Bronchial epithelial cell (primary cell): Measurements from ENCODE around the gene SLC5A1. TPM values are rescaled to one million over a fixed set of nuclear protein-coding genes. Genes with fewer than 3 reads are reported as not detected.

Source experiments
- DNase-seq: peaks from one replicate; pipeline ENCODE4 v3.0.0-alpha.2; 2010; ENCODE audit warnings: low read depth
- FAIRE-seq: peaks from 2 replicates; lab custom pipeline; 2011; peaks lifted over from hg19 to GRCh38; lab: Jason Lieb, UNC
- H3K27me3 ChIP-seq: 2 replicates; pipeline ENCODE4 v1.5.1; 2011; ENCODE audit warnings: low read length; ENCODE audit not compliant: control insufficient read depth, insufficient read depth
- H3K36me3 ChIP-seq: 2 replicates; pipeline ENCODE4 v1.5.1; 2011; ENCODE audit warnings: low read length; ENCODE audit not compliant: control insufficient read depth, insufficient read depth
- H3K4me3 ChIP-seq: 2 replicates; pipeline ENCODE4 v1.5.1; 2011; ENCODE audit warnings: mild to moderate bottlenecking, low read depth, low read length, control low read depth
- total RNA-seq: library from RNA; depleted of rRNA; stranded (reverse); fragments of >200 nt; gene quantifications from 2 replicates; pipeline ENCODE4 v1.2.1, GENCODE V29; 2014
- TF ChIP-seq, protein P1 (sequence below): IDR thresholded peaks from 2 replicates; pipeline ENCODE4 v1.5.1; 2011; ENCODE audit warnings: mild to moderate bottlenecking, moderate library complexity, low read length, control low read depth, inconsistent platforms; ENCODE audit not compliant: insufficient read depth, severe bottlenecking

Gene SLC5A1
- total RNA-seq, 1 donor from 2014 or later: 0.26 TPM

- DNase-seq (no peak), FAIRE-seq (no peak)
- TF ChIP-seq, protein P1, sequence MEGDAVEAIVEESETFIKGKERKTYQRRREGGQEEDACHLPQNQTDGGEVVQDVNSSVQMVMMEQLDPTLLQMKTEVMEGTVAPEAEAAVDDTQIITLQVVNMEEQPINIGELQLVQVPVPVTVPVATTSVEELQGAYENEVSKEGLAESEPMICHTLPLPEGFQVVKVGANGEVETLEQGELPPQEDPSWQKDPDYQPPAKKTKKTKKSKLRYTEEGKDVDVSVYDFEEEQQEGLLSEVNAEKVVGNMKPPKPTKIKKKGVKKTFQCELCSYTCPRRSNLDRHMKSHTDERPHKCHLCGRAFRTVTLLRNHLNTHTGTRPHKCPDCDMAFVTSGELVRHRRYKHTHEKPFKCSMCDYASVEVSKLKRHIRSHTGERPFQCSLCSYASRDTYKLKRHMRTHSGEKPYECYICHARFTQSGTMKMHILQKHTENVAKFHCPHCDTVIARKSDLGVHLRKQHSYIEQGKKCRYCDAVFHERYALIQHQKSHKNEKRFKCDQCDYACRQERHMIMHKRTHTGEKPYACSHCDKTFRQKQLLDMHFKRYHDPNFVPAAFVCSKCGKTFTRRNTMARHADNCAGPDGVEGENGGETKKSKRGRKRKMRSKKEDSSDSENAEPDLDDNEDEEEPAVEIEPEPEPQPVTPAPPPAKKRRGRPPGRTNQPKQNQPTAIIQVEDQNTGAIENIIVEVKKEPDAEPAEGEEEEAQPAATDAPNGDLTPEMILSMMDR: no peak
- H3K27me3 ChIP-seq: peaks cover 4% of the 10 kb centered on the region
- no peaks in the 10 kb centered on the region for H3K36me3 ChIP-seq
- no peak overlapping the region for H3K4me3 ChIP-seq
Measured at GRCh38 chr22:32097881-32098499, 54.9 kb downstream of the SLC5A1 start.

GRCh38 chr22:32100711-32101110 is 57.6 kb downstream of the SLC5A1 start:
- DNase-seq (no peak), FAIRE-seq (peak; percentile 72)
- TF ChIP-seq, protein P1: no peak
- no peak overlapping the region for H3K4me3 ChIP-seq
- no peaks in the 10 kb centered on the region for H3K36me3 ChIP-seq
- peaks cover 5% of the 10 kb centered on the region for H3K27me3 ChIP-seq

GRCh38 chr22:32103658-32104315 is 60.7 kb downstream of the SLC5A1 start:
- no peaks in the 10 kb centered on the region for H3K36me3 ChIP-seq
- H3K27me3 ChIP-seq: peaks cover 4% of the 10 kb centered on the region
- no peak overlapping the region for H3K4me3 ChIP-seq
- FAIRE-seq (no peak), DNase-seq (peak; percentile 35)
- TF ChIP-seq, protein P1: peak; percentile 28

- DNase-seq (peak; percentile 33), FAIRE-seq (peak; percentile 79)
Measured at GRCh38 chr22:32106930-32107329, 63.9 kb downstream of the SLC5A1 start.

DNA sequence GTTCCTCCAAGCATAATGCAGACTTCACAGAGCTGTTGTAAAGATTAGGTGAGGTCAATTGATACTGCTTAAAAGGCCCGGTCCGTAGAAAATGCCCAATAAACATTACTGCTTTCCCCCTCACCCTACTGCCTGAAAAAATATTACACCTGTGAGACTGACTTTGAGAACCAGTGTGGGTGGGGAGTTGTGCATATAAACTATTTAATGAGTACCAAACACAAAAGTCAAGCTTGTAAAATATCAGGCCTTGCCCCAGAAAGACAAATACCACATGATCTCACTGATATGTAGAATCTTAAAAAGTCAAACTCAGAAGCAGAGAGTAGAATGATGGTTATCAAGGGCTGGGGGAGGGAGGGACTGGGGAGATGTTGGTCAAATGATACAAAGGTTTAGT is 69.3 kb downstream of the SLC5A1 start:
- Histone ChIP-seq H3K4me3 (no peak overlapping the region), H3K36me3 (no peaks in the 10 kb centered on the region), H3K27me3 (peaks cover 5% of the 10 kb centered on the region)
- TF ChIP-seq, protein P1: no peak
- FAIRE-seq (no peak), DNase-seq (no peak)

More at GRCh38 chr22:32106930-32107329, 63.9 kb downstream of the SLC5A1 start:
- Histone ChIP-seq H3K36me3 (no peaks in the 10 kb centered on the region), H3K4me3 (no peak overlapping the region), H3K27me3 (peaks cover 3% of the 10 kb centered on the region)
- TF ChIP-seq, protein P1: no peak
